ENCODE results near the gene ADCYAP1R1. TPM values are rescaled to one million over a fixed set of nuclear protein-coding genes. Genes with fewer than 3 reads are reported as not detected.
A peak's percentile ranks its signal among the peaks of the same experiment; 100 is the strongest.

ADCYAP1R1 gene
- total and polyA plus RNA-seq, 2 of the 8 experiments (the other 6 are each of a cell fraction or from before 2014, with no cell fraction given): 14.4 to 14.6 TPM

- Histone ChIP-seq H2BK12ac (ENCODE audit: low read depth, low read length) (no peak overlapping the region), H3K4me2 (ENCODE audit: insufficient read depth in 1 of 2, low read depth in 2 of 2, low read length in 2 of 2) (no peak overlapping the region), H3K36me3 (ENCODE audit: control insufficient read depth in 2 of 4, insufficient read depth in 4 of 4, low read length in 3 of 4) (no peaks in the 10 kb centered on the region), H3K27ac (ENCODE audit: low read depth, low read length) (no peak overlapping the region), H4K20me1 (replicated peaks in 1 of 2; ENCODE audit: control insufficient read depth in 1 of 2, insufficient read depth in 2 of 2, low read length in 2 of 2) (no peaks in the 10 kb centered on the region), H3K14ac (ENCODE audit: insufficient read length) (no peak overlapping the region), H3K27me3 (replicated peaks in 1 of 4; ENCODE audit: control insufficient read depth in 3 of 4, extremely low read depth in 1 of 4, insufficient read depth in 3 of 4, low read length in 3 of 4) (no peaks in the 10 kb centered on the region; a peak in 2 of 7 replicates), H3K18ac (ENCODE audit: extremely low read depth, low read length) (no peak overlapping the region), H2AFZ (ENCODE audit: low read length) (no peak overlapping the region), H4K5ac (ENCODE audit: insufficient read length, low read depth, low read length) (no peak overlapping the region), H3K23me2 (ENCODE audit: low read depth, low read length) (no peaks in the 10 kb centered on the region), H3K4ac (replicated peaks; ENCODE audit: insufficient read length, low read depth, low read length) (no peak overlapping the region), H3K23ac (ENCODE audit: insufficient read length) (no peak overlapping the region), H3K9me3 (ENCODE audit: insufficient read depth in 2 of 2, low read depth in 1 of 2, low read length in 1 of 2) (no peaks in the 10 kb centered on the region), H2BK5ac (ENCODE audit: low read depth, low read length) (no peak overlapping the region), H2AK5ac (ENCODE audit: low read depth, low read length) (no peak overlapping the region), H4K91ac (replicated peaks; ENCODE audit: insufficient read length, low read length) (no peak overlapping the region), H3K4me1 (replicated peaks in 1 of 4; ENCODE audit: control insufficient read depth in 3 of 4, insufficient read depth in 4 of 4, low read length in 3 of 4) (peaks cover 0 to 3% (median 1%) of the 10 kb centered on the region in 4 experiments; a peak in 4 of 7 replicates), H4K8ac (ENCODE audit: extremely low read depth, insufficient read depth, low read length) (no peak overlapping the region), H3K4me3 (ENCODE audit: extremely low read depth in 1 of 4, insufficient read depth in 2 of 4, low read depth in 3 of 4, low read length in 4 of 4) (no peak overlapping the region), H3K9ac (replicated peaks in 1 of 4; ENCODE audit: extremely low read depth in 1 of 4, low read depth in 3 of 4, low read length in 3 of 4) (no peak overlapping the region), H3K79me1 (ENCODE audit: low read depth, low read length) (no peaks in the 10 kb centered on the region; the same call in 1 of the 2 replicates), H3K79me2 (ENCODE audit: control insufficient read depth in 1 of 2, insufficient read depth in 2 of 2, low read length in 2 of 2) (no peaks in the 10 kb centered on the region), H2BK20ac (ENCODE audit: low read length) (no peak overlapping the region), H2BK15ac (ENCODE audit: low read length) (no peak overlapping the region), H2BK120ac (replicated peaks; ENCODE audit: low read depth, low read length) (no peak overlapping the region), H3K56ac (replicated peaks; ENCODE audit: insufficient read length, low read depth, low read length) (no peak overlapping the region)
- CTCF ChIA-PET (ENCODE audit: partially characterized antibody): interaction anchor here (0.6 to 16.1 kb wide), 5 partner anchors 9 to 154 kb away, joined by 3 to 517 read pairs (median 80); no protein-coding TSS in a partner anchor
- DNase-seq (ENCODE audit: low read depth in 1 of 2, low spot score in 2 of 2) (no peak), FAIRE-seq (no peak)
- TF ChIP-seq, protein P1, sequence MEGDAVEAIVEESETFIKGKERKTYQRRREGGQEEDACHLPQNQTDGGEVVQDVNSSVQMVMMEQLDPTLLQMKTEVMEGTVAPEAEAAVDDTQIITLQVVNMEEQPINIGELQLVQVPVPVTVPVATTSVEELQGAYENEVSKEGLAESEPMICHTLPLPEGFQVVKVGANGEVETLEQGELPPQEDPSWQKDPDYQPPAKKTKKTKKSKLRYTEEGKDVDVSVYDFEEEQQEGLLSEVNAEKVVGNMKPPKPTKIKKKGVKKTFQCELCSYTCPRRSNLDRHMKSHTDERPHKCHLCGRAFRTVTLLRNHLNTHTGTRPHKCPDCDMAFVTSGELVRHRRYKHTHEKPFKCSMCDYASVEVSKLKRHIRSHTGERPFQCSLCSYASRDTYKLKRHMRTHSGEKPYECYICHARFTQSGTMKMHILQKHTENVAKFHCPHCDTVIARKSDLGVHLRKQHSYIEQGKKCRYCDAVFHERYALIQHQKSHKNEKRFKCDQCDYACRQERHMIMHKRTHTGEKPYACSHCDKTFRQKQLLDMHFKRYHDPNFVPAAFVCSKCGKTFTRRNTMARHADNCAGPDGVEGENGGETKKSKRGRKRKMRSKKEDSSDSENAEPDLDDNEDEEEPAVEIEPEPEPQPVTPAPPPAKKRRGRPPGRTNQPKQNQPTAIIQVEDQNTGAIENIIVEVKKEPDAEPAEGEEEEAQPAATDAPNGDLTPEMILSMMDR (IDR thresholded peaks at IDR 0.05; ENCODE audit: control extremely low read depth in 1 of 3, insufficient read depth in 1 of 3, low read depth in 1 of 3, low read length in 3 of 3): peak in 2 of 3 experiments; percentile 2 to 15; a peak in 1 of 4 replicates
- TF ChIP-seq SIN3A (conservative IDR thresholded peaks at IDR 0.05 in 1 of 2, IDR thresholded peaks at IDR 0.05 in 1 of 2; ENCODE audit: low read depth in 1 of 2, low read length in 2 of 2) (no peak), RAD21 (IDR thresholded peaks at IDR 0.05 in 1 of 2, conservative IDR thresholded peaks at IDR 0.05 in 1 of 2; ENCODE audit: low read depth in 2 of 2, low read length in 2 of 2) (peak; percentile 13 to 44; a peak in 2 of 4 replicates)
- POLR2A ChIA-PET (ENCODE audit: partially characterized antibody): no interaction called here
- WGBS, 2 experiments (ENCODE audit: extremely low coverage in 1 of 2, insufficient coverage in 1 of 2, insufficient read length in 1 of 2, insufficient replicate concordance in 2 of 2, low coverage in 1 of 2, low lambda C conversion rate in 2 of 2, missing lambda C conversion rate in 1 of 2): 95% methylated on average over 1 of the region's 1 CpG; no CpG with 5 or more reads in 1 of the 2 experiments
Observed at GRCh38 chr7:31126976-31127375, 74.9 kb downstream of the ADCYAP1R1 start.
